ENCODE data around the gene ARL14EP.

Gene ARL14EP

GRCh38 chr11:30285416-30286121, 37.3 kb upstream of the ARL14EP start:
- no peak overlapping the region for H3K27ac ChIP-seq
- TF ChIP-seq CTCF (IDR thresholded peaks at IDR 0.05) (no peak), ZFX (IDR thresholded peaks at IDR 0.05; ENCODE audit: borderline replicate concordance) (no peak)

- no peak overlapping the region for H3K27ac ChIP-seq
- TF ChIP-seq ZFX (IDR thresholded peaks at IDR 0.05; ENCODE audit: borderline replicate concordance) (no peak), CTCF (IDR thresholded peaks at IDR 0.05) (no peak)
Observed at GRCh38 chr11:30291331-30291730, 31.6 kb upstream of the ARL14EP start.

- no peak for TF ChIP-seq CTCF (IDR thresholded peaks at IDR 0.05)
- no peak for TF ChIP-seq ZFX (IDR thresholded peaks at IDR 0.05; ENCODE audit: borderline replicate concordance)
- H3K27ac ChIP-seq = no peak overlapping the region
Observed at GRCh38 chr11:30292545-30292944, 30.4 kb upstream of the ARL14EP start.

- no peak for TF ChIP-seq CTCF (IDR thresholded peaks at IDR 0.05)
- no peak for TF ChIP-seq ZFX (IDR thresholded peaks at IDR 0.05; ENCODE audit: borderline replicate concordance)
- no peak overlapping the region for H3K27ac ChIP-seq
Observed at GRCh38 chr11:30295178-30295885, 27.6 kb upstream of the ARL14EP start.

GRCh38 chr11:30304620-30305019, 18.3 kb upstream of the ARL14EP start:
- no peak overlapping the region for H3K27ac ChIP-seq
- TF ChIP-seq CTCF (IDR thresholded peaks at IDR 0.05) (no peak), ZFX (IDR thresholded peaks at IDR 0.05; ENCODE audit: borderline replicate concordance) (no peak)

- TF ChIP-seq CTCF (IDR thresholded peaks at IDR 0.05) (no peak), ZFX (IDR thresholded peaks at IDR 0.05; ENCODE audit: borderline replicate concordance) (no peak)
- no peak overlapping the region for H3K27ac ChIP-seq
Observed at GRCh38 chr11:30310623-30311022, 12.3 kb upstream of the ARL14EP start.

- no peak overlapping the region for H3K27ac ChIP-seq
- TF ChIP-seq ZFX (IDR thresholded peaks at IDR 0.05; ENCODE audit: borderline replicate concordance) (no peak), CTCF (IDR thresholded peaks at IDR 0.05) (no peak)
Observed at GRCh38 chr11:30311189-30311588, 11.7 kb upstream of the ARL14EP start.
